Caki2 (cell line): ENCODE data around the gene NUP42. TPM values are rescaled to one million over a fixed set of nuclear protein-coding genes. Genes with fewer than 3 reads are reported as not detected.
A peak's percentile ranks its signal among the peaks of the same experiment; 100 is the strongest.
"Not testable (repeated sequence)": the region's sequence is repeated elsewhere in the genome, so short reads cannot be mapped to it uniquely, and the experiment has no call there.

ENCODE experiments used
- DNase-seq: peaks from one replicate; pipeline ENCODE4 v3.0.0-alpha.2; 2015; ENCODE audit warnings: low read depth
- in situ Hi-C: cut with HindIII; loops from 2 replicates; pipeline ENCODE4 v1.10.0; 2016; ENCODE audit warnings: low sequenced_read_pairs, low pct_unique_long_range_greater_than_20kb, mixed read lengths
- total RNA-seq: library from RNA; depleted of rRNA; stranded (reverse); fragments of >200 nt; shearing (Covaris generic); gene quantifications from 2 replicates; pipeline ENCODE4 v1.2.3, GENCODE V29; 2014; ENCODE audit warnings: low replicate concordance; rRNA removed

NUP42 gene
- 30.1 and 51.0 TPM in 2 replicates for total RNA-seq

GRCh38 chr7:23181684-23182553 is at the start of gene NUP42:
TSS of gene NUP42 (plus strand) at chr7:23182048. CDS start at chr7:23182086, 38 bp downstream.
- in situ Hi-C loops = no loop called here
- peak; percentile 98 for DNase-seq

DNA sequence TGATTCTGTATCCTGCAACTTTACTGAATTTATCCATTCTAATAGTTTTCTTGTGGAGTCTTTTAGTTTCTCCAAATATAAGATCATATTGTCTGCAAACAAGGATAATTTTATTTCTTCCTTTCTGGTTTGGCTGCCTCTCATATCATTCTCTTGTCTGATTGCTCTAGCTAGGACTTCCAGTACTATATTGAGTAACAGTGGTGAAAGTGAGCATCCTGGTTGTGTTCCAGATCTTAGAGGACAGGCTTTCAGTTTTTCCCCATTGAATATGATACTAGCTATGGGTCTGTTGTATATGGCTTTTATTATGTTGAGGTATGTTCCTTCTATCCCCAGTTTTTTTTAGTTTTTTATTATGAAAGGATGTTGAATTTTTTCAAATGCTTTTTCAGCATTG is 48.1 kb upstream of the NUP42 start:
- DNase-seq = no peak

DNA sequence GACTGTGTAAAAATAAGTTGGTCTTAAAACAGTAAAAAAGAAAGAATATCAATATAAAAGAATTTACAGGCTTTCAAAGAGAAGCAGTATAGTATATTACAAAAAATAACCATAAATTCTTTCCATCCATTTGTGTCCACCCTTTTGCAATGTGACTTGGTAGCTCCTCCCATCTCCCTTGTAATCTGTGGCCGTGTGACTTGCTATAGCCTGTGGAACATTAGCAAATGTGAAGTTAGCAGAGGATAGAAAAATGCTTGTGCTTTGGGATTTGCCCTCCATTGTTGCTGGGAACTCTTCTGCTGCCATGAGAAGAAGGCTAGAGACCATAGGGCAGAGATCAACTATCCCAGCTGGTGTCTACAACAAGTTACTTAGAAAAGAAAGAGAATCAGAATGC is 46.1 kb upstream of the NUP42 start:
- no peak for DNase-seq
- in situ Hi-C loops = no loop called here

More for the DNA sequence above, 48.1 kb upstream of the NUP42 start:
- in situ Hi-C loops = no loop called here

DNA sequence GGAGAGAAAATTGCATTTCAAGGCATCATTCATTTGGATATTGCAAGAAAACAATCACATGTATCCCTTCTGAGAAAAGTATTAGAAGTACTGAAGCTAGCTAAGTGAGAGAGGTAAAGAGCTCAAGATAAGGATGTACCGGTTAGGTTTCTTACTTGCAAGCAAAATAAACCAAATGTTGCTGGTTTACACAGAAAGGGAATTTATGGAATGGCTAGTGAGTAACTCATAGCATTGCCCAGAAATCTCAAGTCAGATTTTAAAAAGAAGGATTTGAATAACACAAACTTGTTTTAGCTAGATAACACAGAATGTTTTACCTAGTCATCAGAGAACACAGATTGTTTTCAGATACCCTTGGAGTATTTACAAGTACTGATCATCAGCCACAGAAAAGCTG is 45.6 kb upstream of the NUP42 start:
- in situ Hi-C loops = no loop called here
- no peak for DNase-seq

DNA sequence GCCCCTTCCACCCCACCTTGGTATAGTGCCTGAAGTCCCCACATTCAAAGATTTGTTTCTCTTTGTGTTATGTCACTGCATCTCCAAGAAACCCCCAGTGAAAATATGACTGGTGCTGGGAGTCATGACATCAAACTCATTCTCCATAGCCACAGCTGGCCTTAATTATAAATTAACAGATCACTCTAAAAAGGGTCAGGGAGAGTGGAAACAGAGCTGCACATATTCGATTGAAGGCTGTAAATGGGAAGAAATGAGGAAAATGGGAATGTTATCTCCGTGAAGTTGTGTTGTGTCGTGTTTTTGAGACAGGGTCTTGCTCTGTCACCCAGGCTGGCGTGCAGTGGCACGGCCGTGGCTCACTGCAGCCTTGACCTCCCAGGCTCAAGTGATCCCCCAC is 24.2 kb upstream of the NUP42 start:
- in situ Hi-C loops = no loop called here
- DNase-seq = no peak

DNA sequence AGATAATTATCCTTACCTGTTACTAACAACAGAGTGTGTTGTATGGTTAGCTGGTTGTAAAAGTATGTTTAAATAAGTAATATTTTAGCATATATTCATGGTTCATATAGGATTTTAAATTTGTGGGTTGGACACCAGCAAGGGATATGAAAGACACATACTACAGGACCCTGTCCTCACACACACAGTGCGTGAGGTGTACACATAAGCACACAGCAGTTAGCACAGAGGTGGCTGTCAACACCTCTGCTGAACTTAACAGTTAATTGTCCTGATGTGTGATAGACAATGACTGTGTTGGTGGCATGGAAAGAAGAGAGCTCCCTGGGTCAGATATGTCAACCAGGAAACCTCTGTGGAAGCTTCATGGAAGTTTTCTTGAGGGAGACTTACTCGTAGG is 23.3 kb upstream of the NUP42 start:
- DNase-seq = no peak
- in situ Hi-C loops = no loop called here

DNA sequence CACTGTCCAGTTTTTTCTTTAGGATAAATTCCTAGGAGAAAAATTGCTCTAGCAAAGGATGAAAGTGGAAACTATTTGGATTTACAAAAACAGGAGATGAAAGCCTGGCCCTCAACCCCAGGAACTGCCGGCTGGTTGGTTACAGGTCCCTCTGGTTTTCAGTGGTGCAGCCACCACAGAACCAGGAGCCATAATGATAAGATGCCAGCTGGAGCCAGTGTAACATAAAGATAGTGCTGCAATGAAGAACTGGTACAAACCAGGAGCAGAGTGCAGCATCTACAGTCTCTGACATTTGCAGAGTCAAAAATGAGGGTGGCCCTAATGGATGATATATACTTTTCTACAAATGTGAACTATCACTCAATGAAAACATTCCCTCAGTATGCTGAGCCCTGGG is 20.4 kb upstream of the NUP42 start:
- in situ Hi-C loops = no loop called here
- no peak for DNase-seq

GRCh38 chr7:23164846-23165245 is 17.0 kb upstream of the NUP42 start:
- in situ Hi-C loops = no loop called here
- DNase-seq = no peak

- in situ Hi-C loops = no loop called here
- DNase-seq = no peak
These were observed 16.5 kb upstream of the NUP42 start for GRCh38 chr7:23165316-23165715.

GRCh38 chr7:23167691-23168090 is 14.2 kb upstream of the NUP42 start:
- in situ Hi-C loops = no loop called here

GRCh38 chr7:23168111-23168885 is 13.6 kb upstream of the NUP42 start:
- in situ Hi-C loops = no loop called here
- DNase-seq = no peak

More at GRCh38 chr7:23167691-23168090, 14.2 kb upstream of the NUP42 start:
- DNase-seq = no peak

GRCh38 chr7:23175938-23176337 is 5.9 kb upstream of the NUP42 start:
- in situ Hi-C loops = no loop called here
- DNase-seq = no peak

- DNase-seq = no peak
- in situ Hi-C loops = no loop called here
These were observed 1.6 kb downstream of the NUP42 start for GRCh38 chr7:23183279-23184012.

GRCh38 chr7:23184291-23184690 is 2.4 kb downstream of the NUP42 start:
- in situ Hi-C loops = no loop called here
- DNase-seq = no peak

DNA sequence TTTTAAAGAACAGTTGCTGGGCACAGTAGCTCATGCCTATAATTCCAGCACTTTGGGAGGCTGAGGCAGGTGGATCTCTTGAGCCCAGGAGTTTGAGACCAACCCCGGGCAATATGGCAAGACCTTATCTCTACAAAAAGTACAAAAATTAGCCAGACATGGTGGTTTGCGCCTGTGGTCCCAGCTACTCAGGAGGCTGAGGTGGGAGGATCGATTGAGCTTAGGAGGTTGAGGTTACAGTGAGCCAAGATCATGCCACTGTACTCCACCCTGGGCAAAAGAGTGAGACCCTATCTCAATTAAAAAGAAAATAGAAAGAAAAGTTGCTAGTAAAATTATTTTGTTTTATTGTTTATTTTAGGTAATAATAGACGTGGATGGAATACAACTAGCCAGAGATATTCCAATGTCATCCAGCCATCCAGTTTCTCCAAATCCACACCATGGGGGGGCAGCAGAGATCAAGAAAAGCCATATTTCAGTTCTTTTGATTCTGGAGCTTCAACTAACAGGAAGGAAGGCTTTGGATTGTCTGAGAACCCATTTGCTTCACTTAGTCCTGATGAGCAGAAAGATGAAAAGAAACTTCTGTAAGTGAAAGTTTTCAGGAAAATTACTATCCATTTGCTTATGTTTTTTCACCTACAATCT is 3.0 kb downstream of the NUP42 start:
- in situ Hi-C loops = no loop called here
- DNase-seq = peak; percentile 44

GRCh38 chr7:23185980-23186379 is 4.1 kb downstream of the NUP42 start:
- DNase-seq = no peak
- in situ Hi-C loops = no loop called here

- in situ Hi-C loops = no loop called here
- no peak for DNase-seq
These were observed 9.2 kb downstream of the NUP42 start for GRCh38 chr7:23191022-23191421.

- in situ Hi-C loops, DNase-seq: not testable (repeated sequence)
These were observed 11.9 kb downstream of the NUP42 start for GRCh38 chr7:23193650-23194227.
